ENCODE measurements around the gene HS3ST2. TPM values are rescaled to one million over a fixed set of nuclear protein-coding genes. Genes with fewer than 3 reads are reported as not detected.

HS3ST2 gene
- 0.11 TPM for polyA plus RNA-seq (ENCODE audit: insufficient read length)

GRCh38 chr16:22813948-22814710, at the start of gene HS3ST2:
Gene HS3ST2 (plus strand): TSS chr16:22814162. CDS start chr16:22814611, 449 bp downstream.
- no peak for DNase-seq (ENCODE audit: low read depth)

GRCh38 chr16:22764662-22765327, 49.2 kb upstream of the HS3ST2 start:
- DNase-seq (ENCODE audit: low read depth) = no peak

- DNase-seq (ENCODE audit: low read depth) = no peak
Measured at GRCh38 chr16:22765479-22765878, 48.5 kb upstream of the HS3ST2 start.

GRCh38 chr16:22770866-22771265, 43.1 kb upstream of the HS3ST2 start:
- no peak for DNase-seq (ENCODE audit: low read depth)

GRCh38 chr16:22771551-22771950, 42.4 kb upstream of the HS3ST2 start:
- no peak for DNase-seq (ENCODE audit: low read depth)

GRCh38 chr16:22775220-22775922, 38.6 kb upstream of the HS3ST2 start:
- DNase-seq (ENCODE audit: low read depth) = no peak

GRCh38 chr16:22781480-22781879, 32.5 kb upstream of the HS3ST2 start:
- DNase-seq (ENCODE audit: low read depth) = no peak

- DNase-seq (ENCODE audit: low read depth) = no peak
Measured at GRCh38 chr16:22782314-22782713, 31.6 kb upstream of the HS3ST2 start.

GRCh38 chr16:22784690-22785214, 29.2 kb upstream of the HS3ST2 start:
- no peak for DNase-seq (ENCODE audit: low read depth)

- DNase-seq (ENCODE audit: low read depth) = no peak
Measured at GRCh38 chr16:22785552-22785951, 28.4 kb upstream of the HS3ST2 start.

- no peak for DNase-seq (ENCODE audit: low read depth)
Measured at GRCh38 chr16:22786284-22786683, 27.7 kb upstream of the HS3ST2 start.

- DNase-seq (ENCODE audit: low read depth) = no peak
Measured at GRCh38 chr16:22786691-22787090, 27.3 kb upstream of the HS3ST2 start.

- no peak for DNase-seq (ENCODE audit: low read depth)
Measured at GRCh38 chr16:22787466-22788192, 26.3 kb upstream of the HS3ST2 start.

GRCh38 chr16:22788193-22788530, 25.8 kb upstream of the HS3ST2 start:
- DNase-seq (ENCODE audit: low read depth) = no peak

- no peak for DNase-seq (ENCODE audit: low read depth)
Measured at GRCh38 chr16:22789281-22789945, 24.5 kb upstream of the HS3ST2 start.

- DNase-seq (ENCODE audit: low read depth) = no peak
Measured at GRCh38 chr16:22797551-22797950, 16.4 kb upstream of the HS3ST2 start.

- no peak for DNase-seq (ENCODE audit: low read depth)
Measured at GRCh38 chr16:22799113-22799512, 14.8 kb upstream of the HS3ST2 start.

- DNase-seq (ENCODE audit: low read depth) = no peak
Measured at GRCh38 chr16:22804893-22805292, 9.1 kb upstream of the HS3ST2 start.

- DNase-seq (ENCODE audit: low read depth) = no peak
Measured at GRCh38 chr16:22805326-22805725, 8.6 kb upstream of the HS3ST2 start.

- no peak for DNase-seq (ENCODE audit: low read depth)
Measured at GRCh38 chr16:22806811-22807210, 7.2 kb upstream of the HS3ST2 start.

GRCh38 chr16:22810226-22810625, 3.7 kb upstream of the HS3ST2 start:
- DNase-seq (ENCODE audit: low read depth) = no peak

All from forelimb muscle (tissue), 1 donor.